ENCODE measurements around the gene PCDHGB3.

- TF ChIP-seq CTCF (conservative IDR thresholded peaks at IDR 0.05; ENCODE audit: low read length) (no peak), EZH2phosphoT487 (IDR thresholded peaks at IDR 0.05; ENCODE audit: borderline replicate concordance, low read depth, low read length) (no peak)
Observed at GRCh38 chr5:141374627-141375026, 4.6 kb downstream of the PCDHGB3 start.
